Endothelial cell of umbilical vein (primary cell): ENCODE data around the gene KCTD19.

ENCODE experiments used
- EZH2 ChIP-seq: IDR thresholded peaks from 2 replicates; pipeline ENCODE4 v1.6.1; 2012; ENCODE audit warnings: borderline replicate concordance, low read depth, mild to moderate bottlenecking, moderate library complexity, low read length, inconsistent platforms; ENCODE audit not compliant: severe bottlenecking
- POLR2A ChIP-seq: IDR thresholded peaks from 2 replicates; pipeline ENCODE4 v1.6.1; 2012; ENCODE audit warnings: low read depth, mild to moderate bottlenecking, control low read depth, low read length
- POLR2AphosphoS5 ChIP-seq: IDR thresholded peaks from 2 replicates; pipeline ENCODE4 v1.6.1; 2012; ENCODE audit warnings: low read depth, mild to moderate bottlenecking, control low read depth, low read length, moderate library complexity; ENCODE audit not compliant: insufficient read depth
- TF ChIP-seq, protein P1 (sequence below), 2 donors: IDR thresholded peaks; 1 replicate in 1 of 2; 2 replicates in 1 of 2; pipeline ENCODE4 v1.5.1; 2011; ENCODE audit warnings: low read length in 2 of 2, mild to moderate bottlenecking in 2 of 2, moderate library complexity in 2 of 2, control low read depth in 1 of 2, inconsistent platforms in 1 of 2, low read depth in 1 of 2; ENCODE audit not compliant: insufficient read depth in 1 of 2; ENCODE audit errors: extremely low read depth in 1 of 2

DNA sequence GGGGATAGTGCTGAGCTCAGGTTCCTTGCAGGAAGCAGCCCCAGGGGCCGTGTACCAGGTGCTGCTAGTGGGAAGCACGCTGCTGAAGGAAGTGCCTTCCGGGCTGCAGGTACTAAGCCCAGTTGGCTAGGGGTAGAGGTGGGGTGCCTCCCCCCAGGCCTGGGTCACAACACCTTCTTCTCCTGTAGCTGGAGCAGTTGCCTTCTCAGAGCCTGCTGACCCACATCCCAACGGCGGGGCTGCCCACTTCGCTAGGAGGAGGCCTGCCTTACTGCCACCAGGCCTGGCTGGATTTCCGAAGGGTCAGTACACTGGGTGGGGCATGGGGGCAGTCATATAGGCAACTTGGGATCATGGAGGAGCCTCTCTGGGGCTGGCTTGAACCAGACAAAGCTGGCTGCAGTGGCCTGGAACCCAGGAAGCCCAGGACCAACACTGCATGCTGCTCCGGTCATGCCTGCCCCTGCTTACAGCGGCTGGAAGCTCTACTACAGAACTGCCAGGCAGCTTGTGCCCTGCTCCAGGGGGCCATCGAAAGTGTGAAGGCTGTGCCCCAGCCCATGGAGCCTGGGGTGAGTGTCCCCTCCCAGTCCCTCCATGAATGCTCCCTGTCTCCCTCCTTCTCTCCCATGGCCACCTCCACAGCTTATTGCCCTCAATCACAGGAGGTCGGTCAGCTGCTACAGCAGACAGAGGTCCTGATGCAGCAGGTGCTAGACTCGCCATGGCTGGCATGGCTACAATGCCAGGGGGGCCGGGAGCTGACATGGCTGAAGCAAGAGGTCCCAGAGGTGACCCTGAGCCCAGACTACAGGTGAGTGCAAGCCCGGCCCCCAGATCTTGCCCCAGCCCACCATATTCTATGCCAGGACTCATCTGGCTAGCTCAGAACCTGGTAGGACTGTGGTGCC, 44.8 kb downstream of the KCTD19 start:
- TF ChIP-seq, protein P1, sequence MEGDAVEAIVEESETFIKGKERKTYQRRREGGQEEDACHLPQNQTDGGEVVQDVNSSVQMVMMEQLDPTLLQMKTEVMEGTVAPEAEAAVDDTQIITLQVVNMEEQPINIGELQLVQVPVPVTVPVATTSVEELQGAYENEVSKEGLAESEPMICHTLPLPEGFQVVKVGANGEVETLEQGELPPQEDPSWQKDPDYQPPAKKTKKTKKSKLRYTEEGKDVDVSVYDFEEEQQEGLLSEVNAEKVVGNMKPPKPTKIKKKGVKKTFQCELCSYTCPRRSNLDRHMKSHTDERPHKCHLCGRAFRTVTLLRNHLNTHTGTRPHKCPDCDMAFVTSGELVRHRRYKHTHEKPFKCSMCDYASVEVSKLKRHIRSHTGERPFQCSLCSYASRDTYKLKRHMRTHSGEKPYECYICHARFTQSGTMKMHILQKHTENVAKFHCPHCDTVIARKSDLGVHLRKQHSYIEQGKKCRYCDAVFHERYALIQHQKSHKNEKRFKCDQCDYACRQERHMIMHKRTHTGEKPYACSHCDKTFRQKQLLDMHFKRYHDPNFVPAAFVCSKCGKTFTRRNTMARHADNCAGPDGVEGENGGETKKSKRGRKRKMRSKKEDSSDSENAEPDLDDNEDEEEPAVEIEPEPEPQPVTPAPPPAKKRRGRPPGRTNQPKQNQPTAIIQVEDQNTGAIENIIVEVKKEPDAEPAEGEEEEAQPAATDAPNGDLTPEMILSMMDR (IDR thresholded peaks at IDR 0.05; ENCODE audit: extremely low read depth in 1 of 2, insufficient read depth in 1 of 2, low read depth in 1 of 2, low read length in 2 of 2), result no peak
- TF ChIP-seq EZH2, result no peak
- TF ChIP-seq POLR2A, result no peak
- TF ChIP-seq POLR2AphosphoS5, result no peak
